ENCODE data around the gene ANAPC10.

DNA sequence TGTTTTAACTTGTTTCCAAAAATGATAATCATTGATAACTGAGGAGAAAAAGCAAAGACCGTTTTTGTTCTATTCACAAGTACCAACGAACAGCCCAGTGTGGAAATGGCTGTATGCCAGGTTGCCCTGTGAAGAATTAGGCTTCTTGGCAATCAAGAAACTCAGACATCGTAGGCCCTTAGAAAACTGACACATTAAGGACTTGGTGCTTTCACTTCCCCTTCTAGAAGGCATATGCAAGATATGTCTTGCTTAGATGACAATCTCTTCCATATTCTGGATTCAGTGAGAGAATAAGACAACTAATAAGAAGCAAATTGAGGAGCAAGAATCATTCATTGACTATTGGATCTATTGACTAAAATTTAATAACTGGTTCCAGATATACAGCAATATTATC is 56.6 kb downstream of the ANAPC10 start:
- TF ChIP-seq, protein P1, sequence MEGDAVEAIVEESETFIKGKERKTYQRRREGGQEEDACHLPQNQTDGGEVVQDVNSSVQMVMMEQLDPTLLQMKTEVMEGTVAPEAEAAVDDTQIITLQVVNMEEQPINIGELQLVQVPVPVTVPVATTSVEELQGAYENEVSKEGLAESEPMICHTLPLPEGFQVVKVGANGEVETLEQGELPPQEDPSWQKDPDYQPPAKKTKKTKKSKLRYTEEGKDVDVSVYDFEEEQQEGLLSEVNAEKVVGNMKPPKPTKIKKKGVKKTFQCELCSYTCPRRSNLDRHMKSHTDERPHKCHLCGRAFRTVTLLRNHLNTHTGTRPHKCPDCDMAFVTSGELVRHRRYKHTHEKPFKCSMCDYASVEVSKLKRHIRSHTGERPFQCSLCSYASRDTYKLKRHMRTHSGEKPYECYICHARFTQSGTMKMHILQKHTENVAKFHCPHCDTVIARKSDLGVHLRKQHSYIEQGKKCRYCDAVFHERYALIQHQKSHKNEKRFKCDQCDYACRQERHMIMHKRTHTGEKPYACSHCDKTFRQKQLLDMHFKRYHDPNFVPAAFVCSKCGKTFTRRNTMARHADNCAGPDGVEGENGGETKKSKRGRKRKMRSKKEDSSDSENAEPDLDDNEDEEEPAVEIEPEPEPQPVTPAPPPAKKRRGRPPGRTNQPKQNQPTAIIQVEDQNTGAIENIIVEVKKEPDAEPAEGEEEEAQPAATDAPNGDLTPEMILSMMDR (IDR thresholded peaks at IDR 0.05) = no peak
- no peak for TF ChIP-seq POLR2AphosphoS5 (IDR thresholded peaks at IDR 0.05)

Data from gastroesophageal sphincter (tissue), 3 donors.